Gastrocnemius medialis (tissue), 4 donors: ENCODE results near the gene PSMD13. TPM values are rescaled to one million over a fixed set of nuclear protein-coding genes. Genes with fewer than 3 reads are reported as not detected.

Experiments
- ATAC-seq, 2 donors: fragments of 150-250 bp; one replicate each; pipeline ENCODE4 v1.9.1; 2016
- DNase-seq, 2 donors: peaks; one replicate each; pipeline ENCODE4 v3.0.0-alpha.2; 2019
- H3K27ac ChIP-seq, 4 donors: fragments of 200-600 bp; sonication (generic); 1 replicate in 1 of 4; 2 replicates in 3 of 4; pipeline ENCODE4 v1.5.1; 2016 to 2018; ENCODE audit warnings: mild to moderate bottlenecking in 2 of 4, moderate library complexity in 1 of 4
- H3K27me3 ChIP-seq, 3 donors: fragments of 200-600 bp; sonication (generic) in 2 of 3; 1 replicate in 1 of 3; 2 replicates in 2 of 3; pipeline versions ENCODE4 v1.5.1 to v1.6.0; 2016 to 2019; ENCODE audit warnings: mild to moderate bottlenecking in 1 of 3, moderate library complexity in 1 of 3
- H3K36me3 ChIP-seq, 2 donors: fragments of 200-600 bp; sonication (generic) in 1 of 2; one replicate each; pipeline ENCODE4 v1.5.1; 2017 to 2018
- H3K4me1 ChIP-seq, 2 donors: fragments of 200-600 bp; sonication (generic) in 1 of 2; one replicate each; pipeline ENCODE4 v1.5.1; 2016 to 2017; ENCODE audit warnings: mild to moderate bottlenecking in 2 of 2
- H3K4me3 ChIP-seq, 4 donors: fragments of 200-600 bp; sonication (generic) in 3 of 4; 1 replicate in 1 of 4; 2 replicates in 3 of 4; pipeline ENCODE4 v1.5.1; 2016 to 2019; ENCODE audit warnings: mild to moderate bottlenecking in 2 of 4
- H3K9me3 ChIP-seq, 3 donors: fragments of 200-600 bp; sonication (generic) in 2 of 3; 1 replicate in 1 of 3; 2 replicates in 2 of 3; pipeline ENCODE4 v1.5.1; 2016 to 2019
- POLR2A ChIP-seq, 2 donors: fragments of 450-650 bp; IDR thresholded peaks; one replicate each; pipeline ENCODE4 v1.6.1; 2017; ENCODE audit warnings: antibody characterized with exemption in 2 of 2, mild to moderate bottlenecking in 2 of 2, moderate library complexity in 2 of 2
- in situ Hi-C, 4 donors: fragments of 200-750 bp; cut with MboI; loops; one replicate each; pipeline versions ENCODE4 v1.15.0 to v1.8.0; 2017; ENCODE audit warnings: low sequenced_read_pairs in 4 of 4
- intact Hi-C: fragments of 100-400 bp; cut with DNase I; formaldehyde crosslinking; loops from one replicate; pipeline ENCODE4 v1.15.1; 2023; ENCODE audit warnings: low total_unique reads
- total RNA-seq, 4 donors: library from RNA; depleted of rRNA; stranded (reverse); fragments of >200 nt; gene quantifications; one replicate each; pipeline versions ENCODE4 v1.1.0 to v1.2.3, GENCODE V29; 2016
- TF ChIP-seq, protein P1 (sequence below), 5 experiments: fragments of 450-650 bp in 3 of 5; fragments of 200-600 bp in 2 of 5; sonication (generic) in 2 of 5; IDR thresholded peaks in 4 of 5; conservative IDR thresholded peaks in 1 of 5; 1 replicate in 4 of 5; 2 replicates in 1 of 5; pipeline ENCODE4 v1.5.1; 2016 to 2019; ENCODE audit warnings: antibody characterized with exemption in 5 of 5, mild to moderate bottlenecking in 3 of 5, moderate library complexity in 3 of 5

Gene PSMD13
- total RNA-seq, 4 donors from 2014 or later, result 128 to 189 (median 163) TPM

GRCh38 chr11:269146-269890 is 32.5 kb downstream of the PSMD13 start:
- Histone ChIP-seq H3K4me3 (peak overlapping the region in 3 of 4 donors; percentile 25 to 39 (median 25)), H3K27ac (peak overlapping the region; percentile 42 to 63 (median 55)), H3K9me3 (no peaks in the 10 kb centered on the region), H3K27me3 (peaks cover 0 to 10% (median 9%) of the 10 kb centered on the region in 3 donors), H3K36me3 (no peaks in the 10 kb centered on the region), H3K4me1 (no peaks in the 10 kb centered on the region)
- DNase-seq (no peak), ATAC-seq (peak; percentile 30 to 40)
- in situ Hi-C loops, result no loop called here
- intact Hi-C loops, result no loop called here
- no peak for TF ChIP-seq POLR2A (IDR thresholded peaks at IDR 0.05)

- intact Hi-C loops, result no loop called here
Measured at GRCh38 chr11:270451-271318, 33.9 kb downstream of the PSMD13 start.

GRCh38 chr11:271319-271715 is 34.5 kb downstream of the PSMD13 start:
- H3K36me3 ChIP-seq, result no peaks in the 10 kb centered on the region
- peaks cover 0 to 10% (median 9%) of the 10 kb centered on the region in 3 donors for H3K27me3 ChIP-seq
- no peak overlapping the region for H3K4me3 ChIP-seq
- no peak for ATAC-seq
- no peak overlapping the region for H3K27ac ChIP-seq
- TF ChIP-seq, protein P1, sequence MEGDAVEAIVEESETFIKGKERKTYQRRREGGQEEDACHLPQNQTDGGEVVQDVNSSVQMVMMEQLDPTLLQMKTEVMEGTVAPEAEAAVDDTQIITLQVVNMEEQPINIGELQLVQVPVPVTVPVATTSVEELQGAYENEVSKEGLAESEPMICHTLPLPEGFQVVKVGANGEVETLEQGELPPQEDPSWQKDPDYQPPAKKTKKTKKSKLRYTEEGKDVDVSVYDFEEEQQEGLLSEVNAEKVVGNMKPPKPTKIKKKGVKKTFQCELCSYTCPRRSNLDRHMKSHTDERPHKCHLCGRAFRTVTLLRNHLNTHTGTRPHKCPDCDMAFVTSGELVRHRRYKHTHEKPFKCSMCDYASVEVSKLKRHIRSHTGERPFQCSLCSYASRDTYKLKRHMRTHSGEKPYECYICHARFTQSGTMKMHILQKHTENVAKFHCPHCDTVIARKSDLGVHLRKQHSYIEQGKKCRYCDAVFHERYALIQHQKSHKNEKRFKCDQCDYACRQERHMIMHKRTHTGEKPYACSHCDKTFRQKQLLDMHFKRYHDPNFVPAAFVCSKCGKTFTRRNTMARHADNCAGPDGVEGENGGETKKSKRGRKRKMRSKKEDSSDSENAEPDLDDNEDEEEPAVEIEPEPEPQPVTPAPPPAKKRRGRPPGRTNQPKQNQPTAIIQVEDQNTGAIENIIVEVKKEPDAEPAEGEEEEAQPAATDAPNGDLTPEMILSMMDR (IDR thresholded peaks at IDR 0.05 in 4 of 5, conservative IDR thresholded peaks at IDR 0.05 in 1 of 5), result no peak
- no peak for TF ChIP-seq POLR2A (IDR thresholded peaks at IDR 0.05)
- in situ Hi-C loops (no loop called here), intact Hi-C loops (no loop called here)
- no peaks in the 10 kb centered on the region for H3K4me1 ChIP-seq
- no peaks in the 10 kb centered on the region for H3K9me3 ChIP-seq
- no peak for DNase-seq

More at GRCh38 chr11:270451-271318, 33.9 kb downstream of the PSMD13 start:
- Histone ChIP-seq H3K9me3 (no peaks in the 10 kb centered on the region), H3K27me3 (peaks cover 0 to 10% (median 9%) of the 10 kb centered on the region in 3 donors), H3K36me3 (no peaks in the 10 kb centered on the region), H3K27ac (no peak overlapping the region), H3K4me3 (no peak overlapping the region), H3K4me1 (no peaks in the 10 kb centered on the region)
- TF ChIP-seq, protein P1 (IDR thresholded peaks at IDR 0.05 in 4 of 5, conservative IDR thresholded peaks at IDR 0.05 in 1 of 5), result no peak
- TF ChIP-seq POLR2A (IDR thresholded peaks at IDR 0.05), result no peak
- ATAC-seq (no peak), DNase-seq (no peak)
- in situ Hi-C loops, result no loop called here

DNA sequence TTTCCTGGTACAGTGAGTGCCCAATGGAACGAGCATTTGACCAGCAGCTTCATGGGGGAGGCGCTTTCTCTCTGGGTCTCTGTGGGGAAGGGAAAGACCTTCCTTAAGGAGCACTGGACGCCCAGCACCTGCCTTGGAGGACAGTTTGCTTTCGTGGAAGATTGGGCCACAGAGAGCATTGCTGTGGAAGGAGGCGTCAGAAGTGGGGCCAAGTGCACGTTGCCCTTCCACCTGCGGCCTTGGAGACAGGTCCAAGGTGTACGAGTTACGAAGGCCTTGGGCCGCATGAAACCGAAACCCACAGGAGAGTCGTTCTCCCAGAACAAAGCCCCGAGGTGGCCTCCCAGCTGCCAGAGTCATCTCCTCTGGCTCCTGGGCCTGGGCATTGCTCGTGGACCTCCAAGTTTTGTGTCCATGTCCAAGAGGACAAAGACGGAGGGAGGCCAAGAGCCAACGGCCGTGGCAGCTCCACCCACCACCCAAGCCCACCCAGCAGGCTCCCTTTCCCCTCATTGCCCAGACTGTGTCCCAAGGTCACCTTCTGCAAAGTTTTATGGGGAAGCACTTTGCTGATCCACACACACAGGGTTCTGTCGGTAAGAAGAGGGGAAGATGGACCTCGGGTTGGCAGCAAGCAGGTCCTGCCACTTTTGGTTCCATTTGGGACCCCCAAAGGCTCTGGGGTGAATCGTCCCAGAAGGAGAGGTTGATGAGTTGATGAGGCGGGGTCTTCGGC is 35.6 kb downstream of the PSMD13 start:
- in situ Hi-C loops, result no loop called here
- Histone ChIP-seq H3K36me3 (no peaks in the 10 kb centered on the region), H3K27ac (no peak overlapping the region), H3K27me3 (peaks cover 0 to 14% (median 10%) of the 10 kb centered on the region in 3 donors), H3K9me3 (no peaks in the 10 kb centered on the region), H3K4me3 (no peak overlapping the region), H3K4me1 (no peaks in the 10 kb centered on the region)
- DNase-seq (no peak), ATAC-seq (no peak)
- intact Hi-C loops, result no loop called here
- TF ChIP-seq, protein P1 (IDR thresholded peaks at IDR 0.05 in 4 of 5, conservative IDR thresholded peaks at IDR 0.05 in 1 of 5), result no peak
- TF ChIP-seq POLR2A (IDR thresholded peaks at IDR 0.05), result no peak
